Tongue (tissue), 2 donors: Measurements from ENCODE around the gene SNX3. TPM values are rescaled to one million over a fixed set of nuclear protein-coding genes. Genes with fewer than 3 reads are reported as not detected.

Source experiments
- DNase-seq: peaks from one replicate; pipeline ENCODE4 v3.0.0-alpha.2; 2015
- total RNA-seq: library from RNA; depleted of rRNA; stranded (reverse); fragments of >200 nt; gene quantifications from one replicate; pipeline ENCODE4 v1.2.3, GENCODE V29; 2014

The SNX3 gene
- total RNA-seq, 1 donor from 2014 or later = 175 TPM

GRCh38 chr6:108170332-108171290 lies 90.2 kb downstream of the SNX3 start:
- DNase-seq = no peak

- DNase-seq = no peak
These were observed 91.1 kb downstream of the SNX3 start for GRCh38 chr6:108169464-108170331.

GRCh38 chr6:108168501-108169463 lies 92.1 kb downstream of the SNX3 start:
- DNase-seq = peak; percentile 48

GRCh38 chr6:108168090-108168463 lies 92.8 kb downstream of the SNX3 start:
- no peak for DNase-seq

- DNase-seq = no peak
These were observed 93.3 kb downstream of the SNX3 start for GRCh38 chr6:108167449-108168089.

- no peak for DNase-seq
These were observed 94.0 kb downstream of the SNX3 start for GRCh38 chr6:108166664-108167448.

GRCh38 chr6:108165714-108166663 lies 94.9 kb downstream of the SNX3 start, which contains the start of gene NR2E1:
TSS of gene NR2E1 (plus strand) at chr6:108166022. CDS start at chr6:108166766, 744 bp downstream.
- peak; percentile 18 for DNase-seq

- DNase-seq = no peak
These were observed 95.8 kb downstream of the SNX3 start for GRCh38 chr6:108164815-108165706.

GRCh38 chr6:108164543-108164814 lies 96.4 kb downstream of the SNX3 start:
- no peak for DNase-seq

GRCh38 chr6:108163644-108164542 lies 96.9 kb downstream of the SNX3 start:
- no peak for DNase-seq

- DNase-seq = no peak
These were observed 97.6 kb downstream of the SNX3 start for GRCh38 chr6:108163267-108163643.

- DNase-seq = no peak
These were observed 99.0 kb downstream of the SNX3 start for GRCh38 chr6:108161724-108162282.
